Stimulated activated naive CD8-positive, alpha-beta T cell treated with anti-CD3 and anti-CD28 coated beads, Interleukin-15, Interleukin-2, amounts not matched to agents 100 ng/mL and 50 ng/mL, for 24 hours (primary cell): Measurements from ENCODE around the gene SH3BP1.

Source experiments
- H3K27ac Mint-ChIP-seq: one replicate; pipeline ENCODE4 v1.8.0; 2021; ENCODE audit warnings: mild to moderate bottlenecking, mixed read lengths
- H3K27me3 Mint-ChIP-seq: one replicate; pipeline ENCODE4 v1.8.0; 2021; ENCODE audit warnings: mixed read lengths
- H3K36me3 Mint-ChIP-seq: one replicate; pipeline ENCODE4 v1.8.0; 2021; ENCODE audit warnings: low read depth, mixed read lengths
- H3K4me1 Mint-ChIP-seq: one replicate; pipeline ENCODE4 v1.8.0; 2021; ENCODE audit warnings: low read depth, mixed read lengths
- H3K4me3 Mint-ChIP-seq: one replicate; pipeline ENCODE4 v1.8.0; 2021; ENCODE audit warnings: mild to moderate bottlenecking, mixed read lengths
- H3K9me3 Mint-ChIP-seq: one replicate; pipeline ENCODE4 v1.8.0; 2021; ENCODE audit warnings: mixed read lengths

Gene SH3BP1

GRCh38 chr22:37672920-37673455 lies 33.5 kb downstream of the SH3BP1 start:
- H3K9me3 Mint-ChIP-seq = no peaks in the 10 kb centered on the region
- H3K27me3 Mint-ChIP-seq = no peaks in the 10 kb centered on the region
- H3K27ac Mint-ChIP-seq = no peak overlapping the region
- H3K36me3 Mint-ChIP-seq = peaks cover 5% of the 10 kb centered on the region
- H3K4me1 Mint-ChIP-seq = peaks cover 67% of the 10 kb centered on the region
- H3K4me3 Mint-ChIP-seq = peak overlapping the region; percentile 26

GRCh38 chr22:37674248-37674647 lies 34.8 kb downstream of the SH3BP1 start:
- Mint-ChIP-seq H3K27me3 (no peaks in the 10 kb centered on the region), H3K4me1 (peaks cover 71% of the 10 kb centered on the region)

GRCh38 chr22:37674951-37675929 lies 35.8 kb downstream of the SH3BP1 start, which contains the start of gene LGALS1:
TSS of gene LGALS1 (plus strand) at chr22:37675636. CDS start at chr22:37675703, 67 bp downstream.
- Mint-ChIP-seq H3K9me3 (no peaks in the 10 kb centered on the region), H3K4me1 (peaks cover 65% of the 10 kb centered on the region), H3K27ac (peak within 1 kb of the TSS; percentile 86)

More at GRCh38 chr22:37674248-37674647, 34.8 kb downstream of the SH3BP1 start:
- H3K4me3 Mint-ChIP-seq = peak overlapping the region; percentile 37
- H3K36me3 Mint-ChIP-seq = peaks cover 7% of the 10 kb centered on the region
- H3K27ac Mint-ChIP-seq = peak overlapping the region; percentile 75
- H3K9me3 Mint-ChIP-seq = no peaks in the 10 kb centered on the region

GRCh38 chr22:37675930-37676735 lies 36.7 kb downstream of the SH3BP1 start:
- Mint-ChIP-seq H3K4me3 (peak overlapping the region; percentile 80), H3K27me3 (no peaks in the 10 kb centered on the region), H3K27ac (peak overlapping the region; percentile 86), H3K4me1 (peaks cover 65% of the 10 kb centered on the region), H3K36me3 (peaks cover 7% of the 10 kb centered on the region), H3K9me3 (no peaks in the 10 kb centered on the region)

More at GRCh38 chr22:37674951-37675929, 35.8 kb downstream of the SH3BP1 start, which contains the start of gene LGALS1:
- peaks cover 7% of the 10 kb centered on the region for H3K36me3 Mint-ChIP-seq
- H3K4me3 Mint-ChIP-seq = peak within 1 kb of the TSS; percentile 80
- H3K27me3 Mint-ChIP-seq = no peaks in the 10 kb centered on the region

- Mint-ChIP-seq H3K36me3 (peaks cover 7% of the 10 kb centered on the region), H3K27ac (peak overlapping the region; percentile 86), H3K4me1 (peaks cover 66% of the 10 kb centered on the region), H3K4me3 (peak overlapping the region; percentile 88), H3K27me3 (no peaks in the 10 kb centered on the region), H3K9me3 (no peaks in the 10 kb centered on the region)
Observed at GRCh38 chr22:37676736-37677492, 37.4 kb downstream of the SH3BP1 start.

- H3K36me3 Mint-ChIP-seq = peaks cover 7% of the 10 kb centered on the region
- H3K9me3 Mint-ChIP-seq = no peaks in the 10 kb centered on the region
- H3K4me3 Mint-ChIP-seq = peak overlapping the region; percentile 88
- peak overlapping the region; percentile 86 for H3K27ac Mint-ChIP-seq
- H3K4me1 Mint-ChIP-seq = peaks cover 60% of the 10 kb centered on the region
- no peaks in the 10 kb centered on the region for H3K27me3 Mint-ChIP-seq
Observed at GRCh38 chr22:37677493-37677974, 38.1 kb downstream of the SH3BP1 start.

GRCh38 chr22:37678372-37678771 lies 38.9 kb downstream of the SH3BP1 start:
- H3K27ac Mint-ChIP-seq = peak overlapping the region; percentile 65
- H3K36me3 Mint-ChIP-seq = peaks cover 7% of the 10 kb centered on the region
- peak overlapping the region; percentile 88 for H3K4me3 Mint-ChIP-seq
- H3K4me1 Mint-ChIP-seq = peaks cover 51% of the 10 kb centered on the region
- H3K27me3 Mint-ChIP-seq = no peaks in the 10 kb centered on the region
- H3K9me3 Mint-ChIP-seq = no peaks in the 10 kb centered on the region

- Mint-ChIP-seq H3K36me3 (peaks cover 7% of the 10 kb centered on the region), H3K27ac (no peak overlapping the region), H3K4me3 (no peak overlapping the region), H3K4me1 (peaks cover 41% of the 10 kb centered on the region), H3K27me3 (no peaks in the 10 kb centered on the region), H3K9me3 (no peaks in the 10 kb centered on the region)
Observed at GRCh38 chr22:37679670-37680069, 40.2 kb downstream of the SH3BP1 start.

GRCh38 chr22:37680191-37680851 lies 40.9 kb downstream of the SH3BP1 start:
- no peak overlapping the region for H3K4me3 Mint-ChIP-seq
- no peaks in the 10 kb centered on the region for H3K27me3 Mint-ChIP-seq
- H3K4me1 Mint-ChIP-seq = peaks cover 35% of the 10 kb centered on the region
- H3K36me3 Mint-ChIP-seq = peaks cover 7% of the 10 kb centered on the region
- H3K9me3 Mint-ChIP-seq = no peaks in the 10 kb centered on the region
- no peak overlapping the region for H3K27ac Mint-ChIP-seq

- Mint-ChIP-seq H3K36me3 (peaks cover 7% of the 10 kb centered on the region), H3K27me3 (no peaks in the 10 kb centered on the region), H3K4me3 (no peak overlapping the region), H3K27ac (no peak overlapping the region), H3K4me1 (peaks cover 30% of the 10 kb centered on the region), H3K9me3 (no peaks in the 10 kb centered on the region)
Observed at GRCh38 chr22:37681001-37681424, 41.5 kb downstream of the SH3BP1 start.

- no peaks in the 10 kb centered on the region for H3K27me3 Mint-ChIP-seq
- no peak overlapping the region for H3K27ac Mint-ChIP-seq
- no peaks in the 10 kb centered on the region for H3K9me3 Mint-ChIP-seq
- H3K4me3 Mint-ChIP-seq = no peak overlapping the region
- H3K4me1 Mint-ChIP-seq = peaks cover 27% of the 10 kb centered on the region
- H3K36me3 Mint-ChIP-seq = peaks cover 7% of the 10 kb centered on the region
Observed at GRCh38 chr22:37681556-37682049, 42.1 kb downstream of the SH3BP1 start.

GRCh38 chr22:37684803-37685615 lies 45.5 kb downstream of the SH3BP1 start:
- Mint-ChIP-seq H3K27me3 (no peaks in the 10 kb centered on the region), H3K36me3 (peaks cover 21% of the 10 kb centered on the region), H3K4me3 (no peak overlapping the region), H3K9me3 (no peaks in the 10 kb centered on the region), H3K27ac (no peak overlapping the region), H3K4me1 (peaks cover 39% of the 10 kb centered on the region)
